T-helper 17 cell (primary cell): Measurements from ENCODE around the gene TBC1D5. TPM values are rescaled to one million over a fixed set of nuclear protein-coding genes. Genes with fewer than 3 reads are reported as not detected.
"Not testable (repeated sequence)": the region's sequence is repeated elsewhere in the genome, so short reads cannot be mapped to it uniquely, and the experiment has no call there.

ENCODE experiments used
- ATAC-seq: fragments of 150-1000 bp; cut with Tn5 transposase; 2 replicates; pipeline ENCODE4 v1.10.0; 2021; ENCODE audit warnings: mild to moderate bottlenecking, moderate library complexity
- DNase-seq, 3 donors: peaks; one replicate each; pipeline versions ENCODE4 v3.0.0 to v3.0.0-alpha.2; 2020 to 2021
- H3K9me3 ChIP-seq: one replicate; pipeline ENCODE4 v1.7.0; 2013; ENCODE audit warnings: low read length, mild to moderate bottlenecking; ENCODE audit not compliant: control insufficient read depth, poor library complexity, severe bottlenecking
- H3K27ac Mint-ChIP-seq: one replicate; pipeline ENCODE4 v1.8.0; 2022; ENCODE audit warnings: mild to moderate bottlenecking, moderate library complexity, mixed read lengths
- H3K27me3 Mint-ChIP-seq: one replicate; pipeline ENCODE4 v1.8.0; 2022; ENCODE audit warnings: mixed read lengths
- H3K36me3 Mint-ChIP-seq: one replicate; pipeline ENCODE4 v1.8.0; 2022; ENCODE audit warnings: low read depth, mixed read lengths
- H3K4me1 Mint-ChIP-seq: one replicate; pipeline ENCODE4 v1.8.0; 2022; ENCODE audit warnings: mild to moderate bottlenecking, mixed read lengths
- H3K4me3 Mint-ChIP-seq: one replicate; pipeline ENCODE4 v1.8.0; 2022; ENCODE audit warnings: mild to moderate bottlenecking, moderate library complexity, mixed read lengths
- total RNA-seq, 4 donors: library from RNA in 2 of 4; stranded (reverse) in 2 of 4; gene quantifications; one replicate each; pipeline ENCODE4 v1.2.3 and lab custom pipeline; 2022 to 2026

TBC1D5 gene
- total RNA-seq, 2 donors from 2014 or later, result 53.7 to 58.4 TPM

DNA sequence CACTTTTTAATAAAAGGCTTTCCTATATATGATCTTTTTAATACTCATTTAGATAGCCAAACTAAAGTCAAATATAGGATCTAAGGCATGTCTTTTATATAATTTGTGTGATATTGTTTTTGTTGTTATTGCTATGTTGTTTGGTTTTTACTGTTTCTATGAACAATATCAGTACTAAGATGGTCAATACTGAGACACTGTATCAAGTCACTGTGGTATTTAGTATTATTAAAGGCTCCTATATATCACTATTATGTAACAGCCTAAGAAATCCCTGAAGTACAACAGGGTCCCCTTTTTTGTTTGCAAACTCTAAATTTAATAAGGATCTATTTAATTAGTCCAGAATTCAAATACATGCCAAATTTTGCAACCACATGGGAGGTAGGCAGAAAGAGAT lies 61.9 kb downstream of the TBC1D5 start:
- Mint-ChIP-seq H3K4me1 (peaks cover 6% of the 10 kb centered on the region), H3K27ac (no peak overlapping the region), H3K27me3 (no peaks in the 10 kb centered on the region), H3K4me3 (no peak overlapping the region), H3K36me3 (no peaks in the 10 kb centered on the region)
- ATAC-seq, result no peak
- no peak for DNase-seq
- no peaks in the 10 kb centered on the region for H3K9me3 ChIP-seq

DNA sequence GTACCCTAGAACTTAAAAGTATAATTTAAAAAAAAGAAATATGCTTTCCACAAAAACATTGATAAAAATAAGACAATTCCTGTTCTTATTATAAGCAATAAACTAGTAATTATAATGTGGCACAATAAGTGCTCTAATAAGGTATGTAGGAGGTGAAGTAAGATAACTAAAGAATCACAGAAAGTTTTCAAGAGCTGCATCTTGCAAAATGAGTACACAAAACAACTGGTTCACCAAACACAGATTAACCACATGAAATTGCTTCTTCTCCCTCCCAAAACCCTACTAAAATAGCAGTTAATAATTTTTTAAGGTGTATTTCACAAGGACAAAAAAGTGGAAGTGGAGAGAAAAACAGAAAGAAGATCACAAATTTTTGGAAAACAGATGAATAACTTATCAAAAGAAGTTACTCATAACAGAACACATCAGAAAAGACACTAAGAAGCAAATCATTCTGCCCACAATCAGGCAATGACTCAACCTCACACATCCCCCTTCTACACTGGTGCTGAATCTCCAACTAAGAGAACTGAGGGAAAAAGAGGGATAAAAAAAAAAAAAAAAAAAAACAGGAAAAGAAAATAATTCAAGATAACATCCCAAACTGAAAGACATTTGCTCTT lies 64.2 kb downstream of the TBC1D5 start:
- Mint-ChIP-seq H3K4me1 (peaks cover 6% of the 10 kb centered on the region), H3K36me3 (no peaks in the 10 kb centered on the region), H3K27ac (no peak overlapping the region), H3K27me3 (no peaks in the 10 kb centered on the region), H3K4me3 (no peak overlapping the region)
- H3K9me3 ChIP-seq, result no peaks in the 10 kb centered on the region
- ATAC-seq (no peak), DNase-seq (no peak)

DNA sequence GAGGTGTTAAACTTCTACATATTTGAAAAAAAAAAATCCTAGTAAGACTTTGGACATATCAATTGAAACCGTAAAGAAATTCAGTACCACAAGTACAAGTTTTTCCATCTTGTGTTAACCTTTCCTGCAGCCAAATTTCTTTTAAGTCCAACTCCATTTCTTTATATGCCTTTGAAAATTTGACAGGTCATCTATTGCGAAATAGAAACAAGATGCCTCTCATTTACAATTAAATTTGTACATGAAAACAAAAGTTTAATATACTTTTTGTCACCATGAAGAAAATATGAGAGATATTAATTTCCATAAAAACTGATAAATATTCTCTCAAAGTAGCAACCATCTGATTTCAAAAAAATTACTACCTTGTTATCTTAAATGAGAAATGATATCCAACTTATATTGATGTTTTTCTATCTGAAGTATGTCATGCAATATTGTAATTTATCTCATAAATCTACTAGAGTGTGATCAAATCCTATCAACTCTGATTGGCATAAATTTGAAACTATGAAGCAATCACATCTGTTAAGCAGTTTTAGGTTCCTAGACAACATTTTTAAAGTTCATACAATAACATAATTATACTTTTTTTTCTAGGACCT lies 68.2 kb downstream of the TBC1D5 start:
- DNase-seq (no peak), ATAC-seq (no peak)
- Mint-ChIP-seq H3K27me3 (no peaks in the 10 kb centered on the region), H3K4me1 (peaks cover 6% of the 10 kb centered on the region), H3K4me3 (no peak overlapping the region), H3K36me3 (no peaks in the 10 kb centered on the region), H3K27ac (no peak overlapping the region)
- no peaks in the 10 kb centered on the region for H3K9me3 ChIP-seq

DNA sequence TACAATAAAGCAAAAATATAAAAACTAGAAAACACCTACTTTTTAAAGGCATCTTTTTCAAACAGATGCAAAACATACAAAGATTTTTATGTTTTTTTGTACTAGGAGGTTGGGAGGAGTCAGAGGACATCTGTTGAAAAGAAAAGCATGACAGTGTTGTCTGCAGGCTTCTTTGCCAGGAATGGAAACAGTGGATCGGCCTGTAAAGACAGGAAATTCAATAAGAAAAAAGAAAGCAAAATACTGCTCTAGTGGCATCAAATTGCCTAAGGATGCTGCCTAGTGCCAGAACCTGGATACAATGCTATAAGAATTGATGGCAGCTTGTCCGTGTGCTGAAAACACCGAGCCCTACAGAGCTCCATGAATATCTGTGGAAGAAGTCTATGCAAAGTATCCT lies 69.9 kb downstream of the TBC1D5 start:
- H3K4me3 Mint-ChIP-seq, result no peak overlapping the region
- ATAC-seq, result no peak
- no peaks in the 10 kb centered on the region for H3K27me3 Mint-ChIP-seq
- H3K27ac Mint-ChIP-seq, result no peak overlapping the region
- no peaks in the 10 kb centered on the region for H3K4me1 Mint-ChIP-seq
- no peaks in the 10 kb centered on the region for H3K9me3 ChIP-seq
- no peak for DNase-seq
- H3K36me3 Mint-ChIP-seq, result no peaks in the 10 kb centered on the region

- H3K27ac Mint-ChIP-seq, result no peak overlapping the region
- H3K4me3 Mint-ChIP-seq, result no peak overlapping the region
Measured at GRCh38 chr3:17670749-17671148, 71.7 kb downstream of the TBC1D5 start.

GRCh38 chr3:17664923-17665322 lies 77.5 kb downstream of the TBC1D5 start:
- no peak for DNase-seq
- Mint-ChIP-seq H3K27ac (no peak overlapping the region), H3K4me1 (peaks cover 10% of the 10 kb centered on the region), H3K27me3 (no peaks in the 10 kb centered on the region), H3K4me3 (no peak overlapping the region), H3K36me3 (no peaks in the 10 kb centered on the region)
- ATAC-seq, result no peak
- H3K9me3 ChIP-seq, result no peaks in the 10 kb centered on the region

More at GRCh38 chr3:17670749-17671148, 71.7 kb downstream of the TBC1D5 start:
- no peaks in the 10 kb centered on the region for H3K4me1 Mint-ChIP-seq
- H3K27me3 Mint-ChIP-seq, result no peaks in the 10 kb centered on the region
- no peaks in the 10 kb centered on the region for H3K9me3 ChIP-seq
- DNase-seq (no peak), ATAC-seq (no peak)
- no peaks in the 10 kb centered on the region for H3K36me3 Mint-ChIP-seq

- no peak for ATAC-seq
- Mint-ChIP-seq H3K27ac (no peak overlapping the region), H3K4me1 (peaks cover 22% of the 10 kb centered on the region), H3K4me3 (no peak overlapping the region), H3K36me3 (no peaks in the 10 kb centered on the region), H3K27me3 (no peaks in the 10 kb centered on the region)
- DNase-seq, result no peak
- no peaks in the 10 kb centered on the region for H3K9me3 ChIP-seq
Measured at GRCh38 chr3:17656264-17656663, 86.2 kb downstream of the TBC1D5 start.

DNA sequence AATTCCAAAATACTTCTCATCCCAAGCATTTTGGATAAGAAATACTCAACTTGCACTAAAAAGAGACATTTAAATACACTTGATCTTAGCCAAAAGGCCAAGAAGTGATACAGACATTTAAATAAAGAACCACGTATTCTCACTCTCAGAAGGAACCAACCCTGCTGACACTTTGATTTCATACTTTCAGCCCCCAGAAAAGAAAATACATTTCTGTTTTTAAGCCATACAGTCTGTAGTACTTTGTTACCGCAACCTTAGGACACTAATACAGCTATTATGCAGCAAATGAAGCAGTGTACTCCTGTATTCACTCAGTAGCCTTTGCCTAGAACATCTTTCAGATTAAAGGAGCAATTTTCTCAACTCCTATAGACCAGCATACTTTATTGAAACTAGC lies 86.7 kb downstream of the TBC1D5 start:
- no peak overlapping the region for H3K4me3 Mint-ChIP-seq
- H3K27ac Mint-ChIP-seq, result no peak overlapping the region
- ATAC-seq (no peak), DNase-seq (no peak)
- no peaks in the 10 kb centered on the region for H3K36me3 Mint-ChIP-seq
- no peaks in the 10 kb centered on the region for H3K9me3 ChIP-seq
- peaks cover 22% of the 10 kb centered on the region for H3K4me1 Mint-ChIP-seq
- H3K27me3 Mint-ChIP-seq, result no peaks in the 10 kb centered on the region

GRCh38 chr3:17649748-17650147 lies 92.7 kb downstream of the TBC1D5 start:
- H3K36me3 Mint-ChIP-seq, H3K4me1 Mint-ChIP-seq, H3K4me3 Mint-ChIP-seq, H3K27ac Mint-ChIP-seq, H3K27me3 Mint-ChIP-seq, H3K9me3 ChIP-seq, ATAC-seq, DNase-seq: not testable (repeated sequence)

- H3K4me3 Mint-ChIP-seq, H3K27ac Mint-ChIP-seq, H3K27me3 Mint-ChIP-seq, H3K9me3 ChIP-seq, H3K4me1 Mint-ChIP-seq, ATAC-seq, H3K36me3 Mint-ChIP-seq, DNase-seq: not testable (repeated sequence)
Measured at GRCh38 chr3:17648630-17649355, 93.6 kb downstream of the TBC1D5 start.

DNA sequence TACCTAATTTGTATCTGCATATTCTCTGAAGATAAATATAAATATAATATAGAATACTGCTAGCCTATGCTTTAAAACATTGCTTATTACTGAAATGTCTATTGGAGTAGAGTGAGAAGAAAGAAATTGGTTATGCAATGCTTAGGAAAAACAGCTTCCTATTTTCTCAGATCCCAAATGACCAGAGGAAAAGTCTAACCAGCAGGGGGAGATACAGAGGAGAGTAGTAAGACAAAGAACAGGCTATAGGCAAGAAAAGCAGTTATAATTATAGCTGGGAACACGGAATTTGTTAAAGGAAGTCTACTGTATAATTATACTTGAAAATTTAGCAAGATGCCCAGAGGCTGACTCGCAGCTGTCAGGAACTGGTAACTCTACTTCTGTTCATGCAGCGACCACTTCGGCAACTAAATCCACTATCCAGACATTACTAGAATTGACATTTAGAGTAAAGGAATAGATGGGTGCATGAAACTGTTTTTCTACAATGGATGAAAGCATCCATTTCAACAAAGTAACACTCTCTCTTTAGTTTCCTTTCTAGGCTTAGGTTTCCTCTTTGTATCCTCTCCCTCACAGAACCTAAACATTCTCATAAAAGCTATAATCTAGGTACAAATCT lies 97.2 kb downstream of the TBC1D5 start:
- DNase-seq, result no peak
- no peaks in the 10 kb centered on the region for H3K36me3 Mint-ChIP-seq
- no peaks in the 10 kb centered on the region for H3K27me3 Mint-ChIP-seq
- ATAC-seq, result no peak
- no peak overlapping the region for H3K27ac Mint-ChIP-seq
- H3K4me3 Mint-ChIP-seq, result no peak overlapping the region
- no peaks in the 10 kb centered on the region for H3K9me3 ChIP-seq
- H3K4me1 Mint-ChIP-seq, result peaks cover 5% of the 10 kb centered on the region

DNA sequence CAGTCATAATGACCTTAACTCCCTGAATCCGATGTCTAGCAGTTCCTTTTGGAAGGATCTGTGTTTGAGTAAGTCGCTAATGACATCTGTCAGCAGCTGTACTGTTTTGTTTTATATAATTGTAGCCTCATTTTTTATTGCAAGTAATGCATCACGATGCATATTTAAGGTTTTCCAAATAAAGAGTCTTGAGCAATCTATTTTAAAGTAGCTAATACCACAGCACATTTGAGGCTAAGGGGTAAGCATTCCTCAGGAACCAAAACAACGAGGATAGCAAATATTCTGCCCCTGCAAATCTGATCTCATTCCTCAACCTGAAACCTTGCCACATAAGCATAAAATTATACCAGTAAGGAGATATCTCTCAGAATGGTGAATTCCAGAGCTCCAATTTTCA lies 98.7 kb downstream of the TBC1D5 start:
- DNase-seq, result no peak

GRCh38 chr3:17642474-17642873 lies 100.0 kb downstream of the TBC1D5 start:
- no peaks in the 10 kb centered on the region for H3K9me3 ChIP-seq
- Mint-ChIP-seq H3K27me3 (no peaks in the 10 kb centered on the region), H3K36me3 (no peaks in the 10 kb centered on the region), H3K27ac (no peak overlapping the region), H3K4me1 (peaks cover 8% of the 10 kb centered on the region), H3K4me3 (no peak overlapping the region)
- DNase-seq (no peak), ATAC-seq (no peak)

More for the DNA sequence above, 98.7 kb downstream of the TBC1D5 start:
- ATAC-seq, result no peak
- Mint-ChIP-seq H3K36me3 (no peaks in the 10 kb centered on the region), H3K27ac (no peak overlapping the region), H3K4me3 (no peak overlapping the region), H3K4me1 (peaks cover 8% of the 10 kb centered on the region), H3K27me3 (no peaks in the 10 kb centered on the region)
- H3K9me3 ChIP-seq, result no peaks in the 10 kb centered on the region
